Muscle of leg (tissue), 11 donors: ENCODE results near the gene ZSCAN5A. TPM values are rescaled to one million over a fixed set of nuclear protein-coding genes. Genes with fewer than 3 reads are reported as not detected.
"Not testable (repeated sequence)": the region's sequence is repeated elsewhere in the genome, so short reads cannot be mapped to it uniquely, and the experiment has no call there.

ENCODE experiments used
- DNase-seq: peaks from one replicate; pipeline ENCODE4 v3.0.0; 2013
- H3K27ac ChIP-seq: one replicate; pipeline ENCODE4 v1.5.1; 2013; ENCODE audit warnings: mild to moderate bottlenecking, low read length, control low read depth
- H3K27me3 ChIP-seq: one replicate; pipeline ENCODE4 v1.6.1; 2013; ENCODE audit warnings: low read length; ENCODE audit not compliant: control insufficient read depth, insufficient read depth
- H3K36me3 ChIP-seq: one replicate; pipeline ENCODE4 v1.6.1; 2013; ENCODE audit warnings: low read length; ENCODE audit not compliant: control insufficient read depth, insufficient read depth
- H3K4me1 ChIP-seq: one replicate; pipeline ENCODE4 v1.6.1; 2013; ENCODE audit warnings: low read length; ENCODE audit not compliant: control insufficient read depth, insufficient read depth
- H3K4me3 ChIP-seq: one replicate; pipeline ENCODE4 v1.5.1; 2013; ENCODE audit warnings: low read length, control low read depth
- H3K9me3 ChIP-seq: replicated peaks from 2 replicates; pipeline ENCODE4 v1.6.1; 2013; ENCODE audit warnings: low read depth, low read length; ENCODE audit not compliant: control insufficient read depth
- WGBS: methylation state at CpG from one replicate; pipeline ENCODE4 v1.1.5; 2013; ENCODE audit warnings: missing lambda C conversion rate; ENCODE audit not compliant: insufficient coverage; 5-methylcytosine and 5-hydroxymethylcytosine counted together
- polyA plus RNA-seq, 8 donors: library from polyadenylated mRNA; unstranded; fragments of 120-200 nt; gene quantifications; one replicate each; pipeline versions ENCODE4 v1.2.1 to v1.2.3, GENCODE V29; 2013; ENCODE audit warnings: inconsistent platforms in 1 of 8, low replicate concordance in 1 of 8; ENCODE audit not compliant: insufficient read length in 8 of 8, insufficient read depth in 1 of 8
- total RNA-seq: library from RNA; stranded (reverse); fragments of 120-200 nt; gene quantifications from one replicate; pipeline ENCODE4 v1.2.4, GENCODE V29; 2013

ZSCAN5A gene
- total and polyA plus RNA-seq, 9 donors = 6.4 to 9.8 (median 7.2) TPM

DNA sequence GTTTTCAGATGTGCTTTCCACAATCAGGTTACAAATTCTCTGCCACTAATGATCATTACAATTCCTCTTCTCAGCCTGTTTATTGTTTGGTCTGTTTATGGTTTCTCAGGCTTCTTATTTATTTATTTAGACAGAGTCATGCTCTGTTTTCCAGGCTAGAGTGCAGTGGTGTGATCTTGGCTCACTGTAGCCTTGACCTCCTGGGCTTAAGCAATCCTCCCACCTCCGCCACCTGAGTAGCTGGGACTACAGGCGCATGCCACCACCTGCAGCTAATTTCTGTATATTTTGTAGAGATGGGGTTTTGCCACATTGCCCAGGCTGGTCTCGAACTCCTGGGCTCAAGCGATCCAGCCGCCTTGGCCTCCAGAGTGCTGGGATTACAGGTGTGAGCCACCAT lies 2.1 kb upstream of the ZSCAN5A start:
- Histone ChIP-seq H3K27me3 (no peaks in the 10 kb centered on the region), H3K4me3 (no peak overlapping the region), H3K4me1 (peaks cover 12% of the 10 kb centered on the region), H3K9me3 (no peaks in the 10 kb centered on the region), H3K27ac (no peak overlapping the region), H3K36me3 (peaks cover under 1% of the 10 kb centered on the region)
- no peak for DNase-seq
- 90% methylated on average over 4 of the region's 5 CpGs for WGBS

DNA sequence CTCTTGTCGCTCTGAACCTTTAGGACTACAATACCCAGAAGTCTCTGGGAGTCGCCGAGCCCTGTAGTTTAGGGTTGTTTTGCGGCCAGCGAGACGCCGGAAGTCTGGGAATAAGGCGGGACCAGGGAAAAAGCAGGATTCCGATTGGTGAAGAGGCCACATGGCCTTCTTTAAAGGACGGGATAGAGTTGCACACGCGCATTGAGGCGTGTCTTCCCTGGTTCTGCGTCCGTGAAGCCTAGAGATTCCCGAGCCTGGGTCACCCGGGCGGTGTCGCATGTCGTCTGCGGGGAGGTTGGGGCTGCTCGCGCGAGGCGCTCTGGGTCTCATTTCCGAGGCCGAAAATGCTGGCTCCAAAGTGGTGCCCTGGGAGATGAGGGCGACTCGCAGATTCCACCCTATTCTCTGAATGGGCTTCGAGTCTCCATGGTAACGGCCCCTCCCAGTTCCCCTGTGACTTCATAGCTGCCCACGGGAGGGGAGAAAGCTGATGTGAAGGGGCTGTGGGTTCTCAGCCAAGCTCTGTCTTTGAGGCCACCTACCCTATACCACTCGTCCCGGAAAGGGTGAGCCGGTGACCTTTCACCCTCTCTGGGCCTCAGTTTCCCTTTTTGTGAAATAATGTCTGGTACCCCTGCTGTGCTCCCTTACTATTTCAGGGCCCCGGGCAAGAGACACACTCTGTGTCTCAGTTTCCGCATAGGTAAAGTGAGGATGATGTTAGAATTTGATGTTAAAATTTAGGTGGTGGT lies 614 bp upstream of the ZSCAN5A start:
- Histone ChIP-seq H3K27ac (peak overlapping the region; percentile 99), H3K27me3 (no peaks in the 10 kb centered on the region), H3K4me3 (peak overlapping the region; percentile 84), H3K9me3 (no peaks in the 10 kb centered on the region), H3K36me3 (peaks cover 7% of the 10 kb centered on the region), H3K4me1 (peaks cover 12% of the 10 kb centered on the region)
- WGBS = under 1% methylated on average over 20 of the region's 37 CpGs
- DNase-seq = peak; percentile 100

DNA sequence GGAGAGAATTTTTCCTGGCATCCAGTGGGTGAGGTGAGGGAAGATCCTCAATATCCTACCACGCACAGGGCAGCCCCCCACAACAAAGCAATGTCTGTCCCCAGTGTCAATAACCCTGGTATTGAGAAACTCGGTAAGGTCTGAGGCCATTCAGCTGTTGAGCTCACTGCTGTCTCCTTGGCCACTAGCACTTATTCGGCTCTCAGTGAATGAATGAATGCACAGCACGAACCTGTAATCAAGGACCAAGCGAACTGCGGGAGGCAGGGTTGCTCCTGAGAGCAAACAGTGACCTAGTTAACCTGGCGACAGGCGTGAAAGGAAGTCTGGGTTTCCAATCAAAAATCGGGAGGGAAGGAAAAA lies 640 bp downstream of the ZSCAN5A start:
- Histone ChIP-seq H3K4me3 (peak overlapping the region; percentile 84), H3K4me1 (peaks cover 12% of the 10 kb centered on the region), H3K27ac (peak overlapping the region; percentile 99), H3K27me3 (no peaks in the 10 kb centered on the region), H3K36me3 (peaks cover 8% of the 10 kb centered on the region), H3K9me3 (no peaks in the 10 kb centered on the region)
- DNase-seq = no peak
- WGBS = 1% methylated on average over 7 of the region's 9 CpGs

DNA sequence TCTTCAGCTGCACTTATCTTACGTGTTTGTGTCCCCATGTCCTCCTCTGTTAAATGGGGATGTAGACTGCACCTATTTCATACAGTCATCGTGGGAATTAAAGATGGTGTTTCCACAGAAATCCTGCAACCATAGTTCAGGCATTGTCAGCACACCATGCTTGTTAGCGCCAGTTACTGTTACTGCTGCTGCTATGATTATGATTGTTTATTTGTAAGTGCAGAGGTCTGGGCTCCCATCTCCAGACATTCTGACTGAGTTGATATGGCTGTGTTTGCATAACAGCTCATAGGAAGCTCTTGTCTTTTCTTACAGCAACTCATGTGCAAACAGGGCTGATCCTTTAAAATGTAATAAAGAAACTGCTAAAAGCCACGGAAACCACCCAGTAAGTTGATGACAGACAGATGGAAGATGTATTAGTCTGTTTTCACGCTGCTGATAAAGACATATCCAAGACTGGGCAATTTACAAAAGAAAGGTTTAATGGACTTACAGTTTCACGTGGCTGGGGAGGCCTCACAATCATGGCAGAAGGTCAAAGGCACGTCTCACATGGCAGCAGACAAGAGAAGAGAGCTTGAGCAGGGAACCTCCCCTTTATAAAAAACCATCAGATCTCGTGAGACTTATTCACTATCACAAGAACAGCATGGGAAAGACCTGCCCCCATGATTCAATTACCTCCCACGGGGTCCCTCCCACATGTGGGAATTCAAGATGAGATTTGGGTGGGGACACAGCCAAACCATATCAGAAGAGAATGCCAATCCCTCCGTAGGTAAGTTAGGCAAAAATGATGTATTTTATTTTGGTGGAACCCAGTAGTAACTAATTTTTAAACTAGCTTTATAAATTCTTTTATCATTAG lies 1.6 kb downstream of the ZSCAN5A start:
- H3K36me3 ChIP-seq = peaks cover 8% of the 10 kb centered on the region
- 64% methylated on average over 2 of the region's 10 CpGs for WGBS
- H3K4me3 ChIP-seq = no peak overlapping the region
- H3K27ac ChIP-seq = no peak overlapping the region
- no peaks in the 10 kb centered on the region for H3K9me3 ChIP-seq
- H3K4me1 ChIP-seq = peaks cover 12% of the 10 kb centered on the region
- no peaks in the 10 kb centered on the region for H3K27me3 ChIP-seq
- no peak for DNase-seq

DNA sequence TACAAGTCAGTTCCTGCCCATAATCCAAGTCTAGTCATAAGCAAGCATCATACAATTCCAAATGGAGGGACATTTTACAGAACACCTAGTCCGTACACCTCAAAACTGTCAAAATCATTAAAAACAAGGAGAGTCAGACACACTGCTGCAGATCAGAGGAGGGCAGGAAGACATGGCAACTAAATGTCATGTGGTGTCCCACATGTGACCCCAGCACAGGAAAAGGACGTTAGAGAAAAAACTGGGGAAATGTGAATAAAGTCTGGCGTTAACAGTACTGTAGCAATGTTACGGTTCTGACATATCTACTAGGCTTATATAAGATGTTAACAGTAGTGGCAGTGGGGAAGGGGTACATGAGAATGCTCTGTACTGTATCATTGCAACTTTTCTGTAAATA lies 2.3 kb downstream of the ZSCAN5A start:
- DNase-seq = no peak
- Histone ChIP-seq H3K4me3 (no peak overlapping the region), H3K9me3 (no peaks in the 10 kb centered on the region), H3K36me3 (peaks cover 8% of the 10 kb centered on the region), H3K4me1 (peaks cover 12% of the 10 kb centered on the region), H3K27me3 (no peaks in the 10 kb centered on the region), H3K27ac (no peak overlapping the region)
- WGBS = 17% methylated on average over 1 of the region's 4 CpGs

DNA sequence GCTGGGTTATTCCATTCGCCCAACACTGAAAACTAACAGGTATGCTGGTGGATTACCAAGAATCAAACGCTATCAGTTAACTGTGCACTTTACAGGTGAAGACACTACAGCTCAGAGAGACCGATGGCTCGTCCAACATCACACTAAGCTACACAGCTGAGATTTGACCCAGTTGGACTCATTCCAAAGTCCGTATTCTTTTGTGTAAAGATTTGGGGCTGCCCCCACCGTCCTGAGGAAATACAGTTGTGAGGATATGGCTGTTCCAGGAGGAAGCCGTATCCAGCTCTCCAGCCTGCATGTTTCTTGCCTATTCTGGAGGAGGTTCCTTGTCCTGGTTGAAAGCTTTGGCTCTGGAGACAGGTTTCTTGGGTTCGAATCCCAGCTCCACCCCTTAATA lies 4.2 kb downstream of the ZSCAN5A start:
- H3K27ac ChIP-seq = no peak overlapping the region
- WGBS = no CpG with 5 or more reads among the region's 8 CpGs
- H3K36me3 ChIP-seq = peaks cover 10% of the 10 kb centered on the region
- peaks cover 8% of the 10 kb centered on the region for H3K4me1 ChIP-seq
- no peaks in the 10 kb centered on the region for H3K27me3 ChIP-seq
- no peak overlapping the region for H3K4me3 ChIP-seq
- no peaks in the 10 kb centered on the region for H3K9me3 ChIP-seq
- DNase-seq = no peak

DNA sequence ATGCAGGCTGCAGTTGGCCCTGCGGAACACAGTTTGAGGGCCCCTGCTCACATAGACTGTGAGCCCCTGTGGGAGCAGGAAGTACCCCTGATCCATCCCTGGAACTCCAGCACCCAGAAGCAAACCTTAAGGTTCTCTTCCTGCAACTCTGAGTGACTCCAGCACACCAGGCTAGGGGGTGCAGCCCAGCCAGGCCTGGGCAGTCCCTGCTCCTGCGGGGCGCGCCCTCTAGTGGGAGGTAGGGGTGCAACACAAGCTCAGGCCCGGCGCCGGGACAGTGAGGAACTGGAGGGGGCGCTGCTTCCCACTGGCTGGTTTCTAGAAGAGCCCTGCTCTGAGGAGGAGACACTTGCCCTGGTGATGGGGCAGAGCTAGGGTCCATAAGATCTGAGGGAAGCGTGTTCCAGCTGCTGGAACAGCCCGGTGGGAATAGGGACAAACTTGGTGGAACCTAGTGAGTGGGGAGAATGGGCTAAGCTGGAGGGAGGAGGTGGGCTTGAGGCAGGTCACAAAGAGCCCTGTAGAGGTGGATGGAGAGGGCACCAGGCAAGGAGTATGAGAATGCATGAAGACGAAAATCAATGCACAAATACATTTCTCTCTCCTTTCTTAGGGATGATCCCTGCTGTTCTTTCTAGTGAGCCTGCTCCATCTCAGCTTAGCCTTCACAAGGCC lies 5.0 kb downstream of the ZSCAN5A start:
- Histone ChIP-seq H3K36me3 (peaks cover 12% of the 10 kb centered on the region), H3K27me3 (no peaks in the 10 kb centered on the region), H3K4me1 (peaks cover 5% of the 10 kb centered on the region), H3K27ac (no peak overlapping the region), H3K4me3 (no peak overlapping the region), H3K9me3 (no peaks in the 10 kb centered on the region)
- no peak for DNase-seq
- WGBS = 70% methylated on average over 9 of the region's 11 CpGs

DNA sequence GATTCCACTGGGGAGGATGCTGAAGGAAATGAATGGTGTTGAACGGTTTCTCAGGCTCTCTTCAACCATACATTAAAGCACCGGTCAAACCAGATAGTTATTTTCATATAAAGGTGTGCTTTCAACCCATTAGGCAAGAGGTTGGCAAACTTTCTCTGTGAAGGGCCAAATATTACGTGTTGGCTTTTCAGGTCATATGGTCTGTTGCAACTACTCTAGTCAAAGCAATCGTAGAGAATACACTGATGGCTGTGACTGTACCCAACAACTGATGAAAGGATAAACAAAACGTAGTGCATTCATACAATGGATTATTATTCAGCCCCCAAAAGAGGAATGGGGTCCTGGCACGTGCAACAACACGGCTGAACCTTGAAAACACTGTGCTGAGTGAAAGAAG lies 5.8 kb downstream of the ZSCAN5A start:
- Histone ChIP-seq H3K4me3 (no peak overlapping the region), H3K9me3 (no peaks in the 10 kb centered on the region), H3K36me3 (peaks cover 15% of the 10 kb centered on the region), H3K27me3 (no peaks in the 10 kb centered on the region), H3K4me1 (peaks cover 2% of the 10 kb centered on the region), H3K27ac (no peak overlapping the region)
- no peak for DNase-seq
- WGBS = 90% methylated on average over 2 of the region's 7 CpGs

DNA sequence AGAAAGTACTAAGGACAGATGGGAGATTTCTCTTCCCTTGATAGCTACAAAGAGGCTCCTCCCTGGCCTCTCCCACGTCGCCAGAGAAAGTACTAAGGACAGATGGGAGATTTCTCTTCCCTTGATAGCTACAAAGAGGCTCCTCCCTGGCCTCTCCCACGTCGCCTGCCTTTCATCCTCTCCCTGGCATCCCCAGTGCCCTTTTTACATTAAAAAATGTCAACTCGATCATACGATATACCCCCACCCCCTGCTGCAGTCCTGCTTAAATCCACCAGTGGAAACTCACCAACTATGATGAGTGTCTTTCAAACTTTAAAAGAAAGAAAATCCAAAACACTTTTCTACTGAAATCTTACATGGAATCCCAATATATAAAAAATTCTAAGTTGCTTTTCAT lies 7.6 kb downstream of the ZSCAN5A start:
- not testable (repeated sequence) for DNase-seq, H3K4me1 ChIP-seq, H3K27ac ChIP-seq, H3K27me3 ChIP-seq, H3K9me3 ChIP-seq, H3K4me3 ChIP-seq
- peaks cover 19% of the 10 kb centered on the region for H3K36me3 ChIP-seq
- WGBS = 76% methylated on average over 4 of the region's 6 CpGs

DNA sequence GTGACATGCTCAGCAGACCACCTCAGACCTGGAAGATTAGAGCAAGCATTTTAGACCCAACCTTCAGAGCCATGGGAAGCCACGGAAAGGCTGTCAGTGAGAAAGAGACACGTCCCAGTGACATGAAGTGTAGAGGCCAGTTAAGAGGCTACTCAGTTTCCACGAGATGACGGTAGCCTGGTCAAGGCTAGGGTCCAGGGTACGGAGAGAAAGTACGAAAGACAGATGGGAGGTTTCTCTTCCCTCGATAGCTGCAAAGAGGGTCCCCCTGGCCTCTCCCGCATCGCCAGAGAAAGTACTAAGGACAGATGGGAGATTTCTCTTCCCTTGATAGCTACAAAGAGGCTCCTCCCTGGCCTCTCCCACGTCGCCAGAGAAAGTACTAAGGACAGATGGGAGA lies 8.6 kb downstream of the ZSCAN5A start:
- H3K27ac ChIP-seq = peak overlapping the region; percentile 63
- H3K36me3 ChIP-seq = peaks cover 24% of the 10 kb centered on the region
- no peaks in the 10 kb centered on the region for H3K9me3 ChIP-seq
- no peak for DNase-seq
- 90% methylated on average over 5 of the region's 11 CpGs for WGBS
- no peak overlapping the region for H3K4me3 ChIP-seq
- no peaks in the 10 kb centered on the region for H3K27me3 ChIP-seq
- no peaks in the 10 kb centered on the region for H3K4me1 ChIP-seq
